Measurements from ENCODE around the gene SLX1A. TPM values are rescaled to one million over a fixed set of nuclear protein-coding genes. Genes with fewer than 3 reads are reported as not detected.
"Not testable (repeated sequence)": the region's sequence is repeated elsewhere in the genome, so short reads cannot be mapped to it uniquely, and the experiment has no call there.

SLX1A gene
- total and polyA plus RNA-seq, 4 experiments from 2014 or later = 44.5 to 65.6 (median 59.1) TPM

GRCh38 chr16:30199608-30200343 is 6.1 kb downstream of the SLX1A start:
- H3K36me3 Mint-ChIP-seq; CTCF ChIA-PET (ENCODE audit: partially characterized antibody); H3K4me3 Mint-ChIP-seq; H3K4me1 ChIP-seq (ENCODE audit: insufficient read depth, low read length); H3K4me1 Mint-ChIP-seq; H3K36me3 ChIP-seq (ENCODE audit: insufficient read depth, low read length); H3K27ac Mint-ChIP-seq; H3K27me3 ChIP-seq (ENCODE audit: insufficient read depth, low read length); intact Hi-C loops (cut with micrococcal nuclease); H3K27me3 Mint-ChIP-seq; POLR2A ChIA-PET (ENCODE audit: partially characterized antibody); DNase-seq; H3K9me3 ChIP-seq (ENCODE audit: control insufficient read depth in 1 of 2, low read length in 2 of 2); H3K9me3 Mint-ChIP-seq; H3K4me3 ChIP-seq (ENCODE audit: low read length in 2 of 2); H3K27ac ChIP-seq (ENCODE audit: low read depth, low read length): not testable (repeated sequence)

- H3K4me1 ChIP-seq (ENCODE audit: insufficient read depth, low read length); H3K36me3 Mint-ChIP-seq; intact Hi-C loops (cut with micrococcal nuclease); H3K4me3 Mint-ChIP-seq; H3K4me1 Mint-ChIP-seq; H3K9me3 Mint-ChIP-seq; POLR2A ChIA-PET (ENCODE audit: partially characterized antibody); H3K27me3 ChIP-seq (ENCODE audit: insufficient read depth, low read length); CTCF ChIA-PET (ENCODE audit: partially characterized antibody); H3K27ac Mint-ChIP-seq; H3K27ac ChIP-seq (ENCODE audit: low read depth, low read length); H3K36me3 ChIP-seq (ENCODE audit: insufficient read depth, low read length); H3K9me3 ChIP-seq (ENCODE audit: control insufficient read depth in 1 of 2, low read length in 2 of 2); H3K27me3 Mint-ChIP-seq: not testable (repeated sequence)
- peak overlapping the region in 1 of 2 donors; percentile 45 for H3K4me3 ChIP-seq (ENCODE audit: low read length in 2 of 2)
- peak in 2 of 5 donors; percentile 2 to 9 for DNase-seq
Observed at GRCh38 chr16:30205541-30206236, 12.0 kb downstream of the SLX1A start.

- H3K27me3 Mint-ChIP-seq; POLR2A ChIA-PET (ENCODE audit: partially characterized antibody); H3K4me1 Mint-ChIP-seq; intact Hi-C loops (cut with micrococcal nuclease); CTCF ChIA-PET (ENCODE audit: partially characterized antibody); H3K27me3 ChIP-seq (ENCODE audit: insufficient read depth, low read length); H3K4me3 Mint-ChIP-seq; DNase-seq; H3K27ac ChIP-seq (ENCODE audit: low read depth, low read length); H3K9me3 ChIP-seq (ENCODE audit: control insufficient read depth in 1 of 2, low read length in 2 of 2); H3K36me3 Mint-ChIP-seq; H3K36me3 ChIP-seq (ENCODE audit: insufficient read depth, low read length); H3K4me1 ChIP-seq (ENCODE audit: insufficient read depth, low read length); H3K9me3 Mint-ChIP-seq; H3K27ac Mint-ChIP-seq: not testable (repeated sequence)
- peak overlapping the region in 1 of 2 donors; percentile 45 for H3K4me3 ChIP-seq (ENCODE audit: low read length in 2 of 2)
Observed at GRCh38 chr16:30206252-30206651, 12.6 kb downstream of the SLX1A start.

GRCh38 chr16:30207063-30207704 is 13.5 kb downstream of the SLX1A start:
- not testable (repeated sequence) for H3K36me3 Mint-ChIP-seq

GRCh38 chr16:30209032-30209431 is 15.4 kb downstream of the SLX1A start:
- H3K27ac Mint-ChIP-seq; H3K4me3 Mint-ChIP-seq; H3K27me3 ChIP-seq (ENCODE audit: insufficient read depth, low read length); H3K4me3 ChIP-seq (ENCODE audit: low read length in 2 of 2); CTCF ChIA-PET (ENCODE audit: partially characterized antibody); H3K36me3 Mint-ChIP-seq; H3K9me3 Mint-ChIP-seq; POLR2A ChIA-PET (ENCODE audit: partially characterized antibody); H3K27ac ChIP-seq (ENCODE audit: low read depth, low read length); H3K27me3 Mint-ChIP-seq; H3K4me1 Mint-ChIP-seq; H3K36me3 ChIP-seq (ENCODE audit: insufficient read depth, low read length); H3K9me3 ChIP-seq (ENCODE audit: control insufficient read depth in 1 of 2, low read length in 2 of 2); intact Hi-C loops (cut with micrococcal nuclease); H3K4me1 ChIP-seq (ENCODE audit: insufficient read depth, low read length): not testable (repeated sequence)
- DNase-seq = peak in 2 of 5 donors; percentile 37 to 68

More at GRCh38 chr16:30207063-30207704, 13.5 kb downstream of the SLX1A start:
- peak in 1 of 5 donors; percentile 28 for DNase-seq
- H3K4me3 Mint-ChIP-seq = peak overlapping the region in 1 of 8 donors; percentile 54
- H3K9me3 Mint-ChIP-seq; POLR2A ChIA-PET (ENCODE audit: partially characterized antibody); H3K4me1 Mint-ChIP-seq; CTCF ChIA-PET (ENCODE audit: partially characterized antibody); H3K27me3 ChIP-seq (ENCODE audit: insufficient read depth, low read length); H3K4me3 ChIP-seq (ENCODE audit: low read length in 2 of 2); H3K4me1 ChIP-seq (ENCODE audit: insufficient read depth, low read length); intact Hi-C loops (cut with micrococcal nuclease); H3K36me3 ChIP-seq (ENCODE audit: insufficient read depth, low read length); H3K27me3 Mint-ChIP-seq; H3K9me3 ChIP-seq (ENCODE audit: control insufficient read depth in 1 of 2, low read length in 2 of 2); H3K27ac ChIP-seq (ENCODE audit: low read depth, low read length): not testable (repeated sequence)
- peak overlapping the region in 1 of 7 donors; percentile 51 for H3K27ac Mint-ChIP-seq

GRCh38 chr16:30211414-30211813 is 17.7 kb downstream of the SLX1A start:
- H3K27me3 ChIP-seq (ENCODE audit: insufficient read depth, low read length); H3K27ac Mint-ChIP-seq; CTCF ChIA-PET (ENCODE audit: partially characterized antibody); H3K4me1 ChIP-seq (ENCODE audit: insufficient read depth, low read length); POLR2A ChIA-PET (ENCODE audit: partially characterized antibody); H3K36me3 Mint-ChIP-seq; DNase-seq; H3K27me3 Mint-ChIP-seq; H3K9me3 ChIP-seq (ENCODE audit: control insufficient read depth in 1 of 2, low read length in 2 of 2); H3K4me3 Mint-ChIP-seq; H3K4me1 Mint-ChIP-seq; H3K4me3 ChIP-seq (ENCODE audit: low read length in 2 of 2); H3K36me3 ChIP-seq (ENCODE audit: insufficient read depth, low read length); H3K27ac ChIP-seq (ENCODE audit: low read depth, low read length); H3K9me3 Mint-ChIP-seq; intact Hi-C loops (cut with micrococcal nuclease): not testable (repeated sequence)

- H3K27ac Mint-ChIP-seq; H3K4me1 ChIP-seq (ENCODE audit: insufficient read depth, low read length); H3K4me3 Mint-ChIP-seq; H3K4me1 Mint-ChIP-seq; H3K27me3 Mint-ChIP-seq; H3K27me3 ChIP-seq (ENCODE audit: insufficient read depth, low read length); intact Hi-C loops (cut with micrococcal nuclease); H3K9me3 ChIP-seq (ENCODE audit: control insufficient read depth in 1 of 2, low read length in 2 of 2); POLR2A ChIA-PET (ENCODE audit: partially characterized antibody); H3K36me3 ChIP-seq (ENCODE audit: insufficient read depth, low read length); H3K36me3 Mint-ChIP-seq; DNase-seq; H3K4me3 ChIP-seq (ENCODE audit: low read length in 2 of 2); H3K9me3 Mint-ChIP-seq; H3K27ac ChIP-seq (ENCODE audit: low read depth, low read length); CTCF ChIA-PET (ENCODE audit: partially characterized antibody): not testable (repeated sequence)
Observed at GRCh38 chr16:30217082-30217481, 23.4 kb downstream of the SLX1A start.

All from CD4-positive, alpha-beta memory T cell (primary cell).